NCI-H510A (cell line): Measurements from ENCODE around the gene LIPG.
"Not testable (repeated sequence)": the region's sequence is repeated elsewhere in the genome, so short reads cannot be mapped to it uniquely, and the experiment has no call there.

Source experiments
- DNase-seq: peaks from one replicate; lab custom pipeline; 2025; lab: John Stamatoyannopoulos, UW

The LIPG gene

GRCh38 chr18:49573835-49574234, 12.0 kb downstream of the LIPG start:
- DNase-seq, result no peak

GRCh38 chr18:49579041-49579440, 17.2 kb downstream of the LIPG start:
- DNase-seq, result not testable (repeated sequence)

GRCh38 chr18:49579583-49579982, 17.7 kb downstream of the LIPG start:
- DNase-seq, result not testable (repeated sequence)

- DNase-seq, result no peak
Observed at GRCh38 chr18:49580279-49580678, 18.4 kb downstream of the LIPG start.

GRCh38 chr18:49581371-49581770, 19.5 kb downstream of the LIPG start:
- DNase-seq, result no peak

- no peak for DNase-seq
Observed at GRCh38 chr18:49582579-49582978, 20.7 kb downstream of the LIPG start.

- DNase-seq, result no peak
Observed at GRCh38 chr18:49584394-49584793, 22.5 kb downstream of the LIPG start.

- not testable (repeated sequence) for DNase-seq
Observed at GRCh38 chr18:49584951-49585350, 23.1 kb downstream of the LIPG start.

GRCh38 chr18:49585781-49586663, 24.2 kb downstream of the LIPG start:
- DNase-seq, result no peak

- no peak for DNase-seq
Observed at GRCh38 chr18:49588171-49588570, 26.3 kb downstream of the LIPG start.

GRCh38 chr18:49588971-49589370, 27.1 kb downstream of the LIPG start:
- no peak for DNase-seq

GRCh38 chr18:49590608-49591007, 28.8 kb downstream of the LIPG start:
- DNase-seq, result no peak

GRCh38 chr18:49591271-49591670, 29.4 kb downstream of the LIPG start:
- no peak for DNase-seq

- DNase-seq, result no peak
Observed at GRCh38 chr18:49591775-49592174, 29.9 kb downstream of the LIPG start.

- DNase-seq, result no peak
Observed at GRCh38 chr18:49596687-49597086, 34.8 kb downstream of the LIPG start.

- no peak for DNase-seq
Observed at GRCh38 chr18:49597157-49597931, 35.5 kb downstream of the LIPG start.

GRCh38 chr18:49601211-49601610, 39.4 kb downstream of the LIPG start:
- DNase-seq, result no peak

- DNase-seq, result no peak
Observed at GRCh38 chr18:49608366-49609255, 46.8 kb downstream of the LIPG start.

GRCh38 chr18:49609256-49610021, 47.6 kb downstream of the LIPG start:
- DNase-seq, result no peak

- no peak for DNase-seq
Observed at GRCh38 chr18:49610022-49610445, 48.2 kb downstream of the LIPG start.

GRCh38 chr18:49611316-49611715, 49.5 kb downstream of the LIPG start:
- DNase-seq, result no peak
